Body of pancreas (tissue), 4 donors: ENCODE results near the gene SLMAP. TPM values are rescaled to one million over a fixed set of nuclear protein-coding genes. Genes with fewer than 3 reads are reported as not detected.

Source experiments
- ATAC-seq: fragments of 150-250 bp; one replicate; pipeline ENCODE4 v1.9.1; 2016
- DNase-seq, 4 donors: peaks; one replicate each; pipeline ENCODE4 v3.0.0-alpha.2; 2019
- H3K27ac ChIP-seq, 4 donors: fragments of 200-600 bp; sonication (generic); 1 replicate in 3 of 4; 2 replicates in 1 of 4; pipeline versions ENCODE4 v1.5.1 to v1.6.1; 2016 to 2019; ENCODE audit warnings: mild to moderate bottlenecking in 1 of 4, mixed read lengths in 1 of 4, moderate library complexity in 1 of 4
- H3K27me3 ChIP-seq, 2 donors: fragments of 200-600 bp; sonication (generic); one replicate each; pipeline ENCODE4 v1.6.0; 2016; ENCODE audit warnings: mild to moderate bottlenecking in 1 of 2
- H3K36me3 ChIP-seq, 2 donors: fragments of 200-600 bp; sonication (generic); replicated peaks in 1 of 2; 2 replicates each; pipeline ENCODE4 v1.5.1; 2016; ENCODE audit warnings: low read depth in 2 of 2; ENCODE audit not compliant: insufficient read depth in 1 of 2
- H3K4me1 ChIP-seq: fragments of 200-600 bp; sonication (generic); one replicate; pipeline ENCODE4 v1.6.0; 2016
- H3K4me3 ChIP-seq, 2 donors: fragments of 200-600 bp; sonication (generic); 1 replicate in 1 of 2; 2 replicates in 1 of 2; pipeline ENCODE4 v1.5.1; 2016 to 2019
- H3K9me3 ChIP-seq, 3 donors: fragments of 200-600 bp; sonication (generic); 1 replicate in 2 of 3; 2 replicates in 1 of 3; pipeline ENCODE4 v1.5.1; 2016
- POLR2A ChIP-seq, 3 donors: fragments of 450-650 bp; IDR thresholded peaks; one replicate each; pipeline ENCODE4 v1.6.1; 2016; ENCODE audit warnings: antibody characterized with exemption in 3 of 3, mild to moderate bottlenecking in 2 of 3
- WGBS, 2 donors: methylation state at CpG; one replicate each; pipeline ENCODE4 v1.1.5; 2017; 5-methylcytosine and 5-hydroxymethylcytosine counted together
- intact Hi-C: fragments of 100-400 bp; cut with DNase I; formaldehyde crosslinking; loops from one replicate; pipeline ENCODE4 v1.15.1; 2023
- total RNA-seq, 2 donors: library from RNA; depleted of rRNA; stranded (reverse); fragments of >200 nt; gene quantifications; one replicate each; pipeline ENCODE4 v1.1.0, GENCODE V29; 2016
- TF ChIP-seq, protein P1 (sequence below), 7 experiments: fragments of 450-650 bp in 4 of 7; fragments of 200-600 bp in 3 of 7; sonication (generic) in 3 of 7; IDR thresholded peaks; one replicate each; pipeline ENCODE4 v1.5.1; 2016 to 2019; ENCODE audit warnings: antibody characterized with exemption in 7 of 7

Gene SLMAP
- total RNA-seq, 2 donors from 2014 or later: 36.6 TPM

GRCh38 chr3:57715686-57716085 lies 40.4 kb upstream of the SLMAP start:
- TF ChIP-seq, protein P1, sequence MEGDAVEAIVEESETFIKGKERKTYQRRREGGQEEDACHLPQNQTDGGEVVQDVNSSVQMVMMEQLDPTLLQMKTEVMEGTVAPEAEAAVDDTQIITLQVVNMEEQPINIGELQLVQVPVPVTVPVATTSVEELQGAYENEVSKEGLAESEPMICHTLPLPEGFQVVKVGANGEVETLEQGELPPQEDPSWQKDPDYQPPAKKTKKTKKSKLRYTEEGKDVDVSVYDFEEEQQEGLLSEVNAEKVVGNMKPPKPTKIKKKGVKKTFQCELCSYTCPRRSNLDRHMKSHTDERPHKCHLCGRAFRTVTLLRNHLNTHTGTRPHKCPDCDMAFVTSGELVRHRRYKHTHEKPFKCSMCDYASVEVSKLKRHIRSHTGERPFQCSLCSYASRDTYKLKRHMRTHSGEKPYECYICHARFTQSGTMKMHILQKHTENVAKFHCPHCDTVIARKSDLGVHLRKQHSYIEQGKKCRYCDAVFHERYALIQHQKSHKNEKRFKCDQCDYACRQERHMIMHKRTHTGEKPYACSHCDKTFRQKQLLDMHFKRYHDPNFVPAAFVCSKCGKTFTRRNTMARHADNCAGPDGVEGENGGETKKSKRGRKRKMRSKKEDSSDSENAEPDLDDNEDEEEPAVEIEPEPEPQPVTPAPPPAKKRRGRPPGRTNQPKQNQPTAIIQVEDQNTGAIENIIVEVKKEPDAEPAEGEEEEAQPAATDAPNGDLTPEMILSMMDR (IDR thresholded peaks at IDR 0.05): no peak
- no peak for TF ChIP-seq POLR2A (IDR thresholded peaks at IDR 0.05)
- no peak overlapping the region for H3K27ac ChIP-seq
- no peaks in the 10 kb centered on the region for H3K36me3 ChIP-seq
- H3K27me3 ChIP-seq: no peaks in the 10 kb centered on the region
- intact Hi-C loops: no loop called here
- no peak overlapping the region for H3K4me3 ChIP-seq
- no peak for ATAC-seq
- no peaks in the 10 kb centered on the region for H3K9me3 ChIP-seq
- H3K4me1 ChIP-seq: no peaks in the 10 kb centered on the region
- WGBS, 2 donors: 69 to 70% methylated on average over 4 of the region's 4 CpGs
- no peak for DNase-seq

DNA sequence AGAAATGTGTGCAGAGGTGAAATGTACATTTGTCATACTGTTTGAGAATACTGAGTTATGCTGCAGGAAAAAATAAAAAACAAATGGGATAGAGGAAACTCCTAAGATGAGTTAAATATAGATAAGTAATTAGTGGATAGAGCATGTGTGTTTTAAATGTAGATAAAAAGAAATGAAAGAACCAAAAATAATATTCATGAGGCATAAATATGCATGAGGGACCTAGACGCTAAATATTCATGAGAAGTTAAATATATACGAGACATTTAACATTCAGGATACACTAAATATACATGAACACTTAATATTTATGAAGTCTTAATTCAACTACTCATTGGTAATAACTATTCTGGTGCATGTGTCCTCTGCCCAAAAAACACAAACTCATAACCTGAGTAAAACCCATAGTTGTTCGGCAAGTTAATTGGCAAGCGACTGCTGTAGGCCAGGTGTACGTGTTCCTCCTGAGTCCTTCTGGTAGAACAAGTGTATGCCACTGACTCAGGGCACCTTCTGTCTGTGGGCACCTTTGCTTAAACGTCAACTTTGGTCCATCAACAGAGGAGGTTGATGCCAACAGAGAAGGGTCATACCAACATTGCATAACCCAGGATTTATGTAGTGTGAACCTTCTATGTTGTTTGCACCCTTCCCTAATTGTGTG lies 38.8 kb upstream of the SLMAP start:
- no peaks in the 10 kb centered on the region for H3K36me3 ChIP-seq
- no peak for TF ChIP-seq POLR2A (IDR thresholded peaks at IDR 0.05)
- TF ChIP-seq, protein P1 (IDR thresholded peaks at IDR 0.05): no peak
- intact Hi-C loops: no loop called here
- ATAC-seq: no peak
- 82 to 92% methylated on average over 6 of the region's 6 CpGs for WGBS, 2 donors
- H3K27me3 ChIP-seq: no peaks in the 10 kb centered on the region
- H3K4me1 ChIP-seq: no peaks in the 10 kb centered on the region
- no peak overlapping the region for H3K27ac ChIP-seq
- no peak overlapping the region for H3K4me3 ChIP-seq
- DNase-seq: no peak
- H3K9me3 ChIP-seq: no peaks in the 10 kb centered on the region

DNA sequence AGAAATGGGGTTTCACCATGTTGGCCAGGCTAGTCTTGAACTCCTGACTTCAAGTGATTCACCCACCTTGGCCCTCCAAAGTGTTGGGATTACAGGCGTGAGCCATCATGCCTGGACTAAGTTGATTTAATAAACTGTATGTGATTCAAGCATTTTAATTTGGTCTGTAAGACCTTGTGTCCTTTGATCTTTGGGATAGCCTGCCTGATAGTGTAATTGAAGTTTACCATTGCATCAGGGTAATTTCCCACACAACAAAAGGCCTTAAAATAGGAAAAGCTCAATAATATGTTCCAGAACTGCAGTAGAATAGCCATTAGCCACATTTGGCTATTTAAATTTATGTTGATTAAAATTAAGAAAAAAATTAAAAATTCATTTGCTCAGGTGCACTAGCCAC lies 38.0 kb upstream of the SLMAP start:
- no peaks in the 10 kb centered on the region for H3K9me3 ChIP-seq
- intact Hi-C loops: no loop called here
- no peak overlapping the region for H3K4me3 ChIP-seq
- H3K27ac ChIP-seq: no peak overlapping the region
- TF ChIP-seq POLR2A (IDR thresholded peaks at IDR 0.05): no peak
- TF ChIP-seq, protein P1 (IDR thresholded peaks at IDR 0.05): no peak
- no peak for DNase-seq
- H3K4me1 ChIP-seq: no peaks in the 10 kb centered on the region
- no peaks in the 10 kb centered on the region for H3K36me3 ChIP-seq
- WGBS, 2 donors: 86 to 100% methylated on average over 1 of the region's 1 CpG
- ATAC-seq: no peak
- H3K27me3 ChIP-seq: no peaks in the 10 kb centered on the region

GRCh38 chr3:57726397-57726796 lies 29.7 kb upstream of the SLMAP start:
- Histone ChIP-seq H3K4me1 (no peaks in the 10 kb centered on the region), H3K27ac (no peak overlapping the region), H3K36me3 (no peaks in the 10 kb centered on the region), H3K9me3 (no peaks in the 10 kb centered on the region), H3K27me3 (no peaks in the 10 kb centered on the region), H3K4me3 (no peak overlapping the region)
- intact Hi-C loops: no loop called here
- no peak for TF ChIP-seq POLR2A (IDR thresholded peaks at IDR 0.05)
- TF ChIP-seq, protein P1 (IDR thresholded peaks at IDR 0.05): no peak
- no peak for ATAC-seq
- DNase-seq: no peak

DNA sequence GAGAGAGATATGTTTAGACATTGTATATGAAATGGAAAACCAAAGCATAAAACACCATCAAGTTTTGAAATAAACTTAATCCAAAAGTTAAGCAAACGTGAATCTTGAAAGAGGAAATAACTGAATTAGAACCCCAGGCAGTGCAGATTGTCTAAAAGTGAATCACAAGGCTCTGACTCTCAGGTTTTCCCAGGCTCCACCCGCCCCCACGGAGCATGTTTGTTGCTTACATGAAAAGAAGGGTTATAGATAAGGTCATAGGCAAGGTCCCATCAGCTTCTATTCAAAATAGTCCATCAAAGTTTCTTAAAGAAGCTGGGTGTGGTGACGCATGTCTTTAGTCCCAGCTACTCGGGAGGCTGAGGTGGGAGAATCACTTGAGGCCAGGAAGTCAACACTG lies 29.0 kb upstream of the SLMAP start:
- Histone ChIP-seq H3K4me3 (no peak overlapping the region), H3K4me1 (no peaks in the 10 kb centered on the region), H3K36me3 (no peaks in the 10 kb centered on the region), H3K9me3 (no peaks in the 10 kb centered on the region), H3K27ac (no peak overlapping the region), H3K27me3 (no peaks in the 10 kb centered on the region)
- ATAC-seq: no peak
- TF ChIP-seq POLR2A (IDR thresholded peaks at IDR 0.05): no peak
- TF ChIP-seq, protein P1 (IDR thresholded peaks at IDR 0.05): no peak
- 80 to 84% methylated on average over 5 of the region's 5 CpGs for WGBS, 2 donors
- DNase-seq: no peak
- intact Hi-C loops: no loop called here
